Astrocyte (in vitro differentiated cells and primary cell): ENCODE results near the gene METTL16.

Source experiments
- CTCF ChIP-seq: IDR thresholded peaks from 2 replicates; pipeline ENCODE4 v1.5.1; 2011; ENCODE audit warnings: low read depth, mild to moderate bottlenecking, inconsistent platforms, low read length, moderate library complexity; ENCODE audit not compliant: insufficient read depth
- EZH2 ChIP-seq: IDR thresholded peaks from 2 replicates; pipeline ENCODE4 v1.6.1; 2012; ENCODE audit warnings: mild to moderate bottlenecking, low read length, inconsistent platforms; ENCODE audit not compliant: insufficient read depth

- TF ChIP-seq CTCF: peak; percentile 21
- no peak for TF ChIP-seq EZH2
Observed at GRCh38 chr17:2421315-2422147, 90.2 kb downstream of the METTL16 start.
